ENCODE measurements around the gene RASGRP1.

RASGRP1 gene

GRCh38 chr15:38565287-38565670 is 665 bp upstream of the RASGRP1 start:
- DNase-seq (ENCODE audit: low spot score): no peak

DNA sequence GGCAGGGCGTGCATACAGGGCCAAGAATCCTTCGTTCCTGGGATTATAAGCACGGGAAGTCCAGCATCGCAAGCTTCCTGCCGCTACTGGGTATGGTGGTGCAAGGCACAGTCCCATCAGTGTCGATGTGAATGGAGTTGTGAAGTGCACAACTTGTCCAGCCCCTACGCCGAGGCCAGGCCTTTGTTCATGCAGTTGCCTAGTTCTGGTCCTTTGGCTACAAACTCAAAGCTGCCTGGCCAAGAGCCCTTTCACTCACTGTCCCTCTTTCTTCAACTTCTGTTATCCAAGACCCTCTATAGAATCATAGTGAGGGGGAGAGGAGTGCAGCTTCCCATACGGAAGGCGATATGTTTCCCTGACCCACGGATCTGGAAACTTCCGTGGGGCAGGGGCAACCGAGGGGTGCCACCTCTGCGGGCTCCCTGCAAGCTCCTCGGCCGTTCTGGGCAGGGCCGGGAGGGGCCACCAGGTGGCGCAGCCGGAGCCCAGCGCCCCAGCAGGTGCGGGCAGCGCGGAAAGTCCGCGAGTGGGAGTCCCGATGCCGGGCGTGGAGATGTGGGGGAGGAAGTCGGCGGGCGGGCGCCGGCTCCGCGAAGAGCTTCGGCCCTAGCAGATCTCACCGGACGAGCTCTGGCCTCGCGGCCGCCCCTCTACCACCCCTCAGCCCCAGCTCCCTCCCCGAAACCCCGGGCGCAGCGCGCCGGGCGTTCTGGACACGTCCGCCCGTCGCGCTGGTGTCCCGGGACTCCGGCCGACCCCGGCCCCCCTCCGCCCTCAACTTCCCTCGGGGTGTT is 693 bp downstream of the RASGRP1 start:
- DNase-seq (ENCODE audit: low spot score): peak; percentile 69

- no peak for DNase-seq (ENCODE audit: low spot score)
These were observed 2.3 kb downstream of the RASGRP1 start for GRCh38 chr15:38562278-38562677.

DNA sequence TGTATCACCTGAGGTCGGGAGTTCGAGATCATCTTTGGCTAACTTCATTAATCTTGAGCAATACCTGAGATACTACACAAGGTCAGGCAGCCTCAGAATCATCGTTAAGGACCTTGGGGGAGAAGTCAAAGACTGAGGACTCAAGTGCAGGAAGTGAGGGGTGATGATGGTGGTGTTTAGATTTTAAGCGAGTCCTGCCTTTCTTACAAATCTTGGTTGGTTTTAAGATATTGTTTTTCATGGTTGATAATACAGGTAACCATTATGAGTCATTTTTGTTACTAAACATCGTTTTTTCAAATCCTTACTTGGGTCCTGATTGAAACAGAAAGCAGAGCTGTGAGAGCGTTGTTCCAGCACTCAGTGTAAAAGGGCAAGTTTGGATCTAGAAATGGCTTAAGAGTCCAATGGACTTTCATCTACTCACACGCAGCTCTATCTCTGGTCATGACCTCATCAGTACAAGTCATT is 4.1 kb downstream of the RASGRP1 start:
- DNase-seq (ENCODE audit: low spot score): no peak

DNA sequence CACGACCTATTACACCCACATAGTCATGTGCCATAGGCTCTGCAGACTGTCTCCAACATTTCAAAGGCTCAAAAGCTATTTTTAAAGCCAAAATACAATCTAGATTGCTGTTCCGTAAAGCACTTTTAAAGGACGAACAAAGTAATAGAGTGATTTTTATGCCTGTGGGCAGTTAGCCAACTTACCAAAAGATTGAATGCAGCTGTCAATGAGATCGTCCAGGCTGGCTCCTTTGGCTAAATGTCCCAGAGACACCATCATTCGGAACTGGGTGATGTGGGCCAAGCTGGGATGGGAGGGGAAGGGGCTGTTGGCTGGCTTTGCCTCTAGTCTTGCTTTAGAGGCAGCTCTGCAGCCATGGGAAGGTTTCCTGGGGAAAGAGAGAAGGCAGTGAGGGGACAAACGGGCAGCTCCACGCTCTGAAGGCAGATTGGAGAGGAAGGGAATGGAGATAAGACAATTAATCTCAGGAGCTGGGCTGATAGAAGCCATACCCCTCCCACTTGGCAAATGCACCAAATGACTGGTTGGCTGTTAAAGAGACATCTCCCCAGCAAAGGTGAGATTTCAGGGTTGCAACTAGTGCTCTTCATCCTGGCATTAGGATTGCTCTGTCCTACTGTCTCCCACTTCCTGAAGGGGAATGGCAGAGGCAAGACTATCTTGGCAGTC is 4.8 kb downstream of the RASGRP1 start:
- peak; percentile 91 for DNase-seq (ENCODE audit: low spot score)

- no peak for DNase-seq (ENCODE audit: low spot score)
These were observed 5.5 kb downstream of the RASGRP1 start for GRCh38 chr15:38559131-38559530.

DNA sequence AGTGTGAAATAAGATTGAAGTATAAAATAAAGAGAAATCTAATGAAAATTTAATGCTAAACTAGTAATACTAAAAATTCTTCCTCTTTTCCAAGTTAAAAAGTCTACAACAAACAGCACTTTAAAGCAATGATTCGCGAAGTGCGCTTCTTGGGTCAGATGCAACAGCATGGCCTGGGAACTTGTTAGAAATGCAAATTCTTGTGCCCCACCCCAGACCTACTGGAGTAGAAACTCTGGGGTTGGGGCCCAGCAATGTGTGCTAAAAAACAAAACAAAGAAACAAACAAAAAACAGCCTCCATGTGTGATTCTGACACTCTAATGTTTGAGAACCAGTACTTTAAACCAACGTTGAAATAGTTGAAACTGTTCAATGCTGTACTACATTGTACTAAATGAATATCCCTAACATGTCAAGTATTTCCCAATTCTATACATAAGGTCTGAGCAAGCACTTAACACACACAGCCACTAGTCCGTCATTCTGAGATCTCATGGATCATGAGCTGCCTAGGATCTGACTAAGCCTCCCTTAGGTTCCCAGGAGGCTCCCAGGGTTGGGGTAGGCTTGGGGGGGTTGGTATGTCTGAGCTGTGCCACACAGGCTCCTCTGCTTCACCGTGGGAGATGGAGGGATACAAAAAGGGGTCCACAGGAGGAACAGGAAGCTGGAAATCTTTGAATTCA is 6.1 kb downstream of the RASGRP1 start:
- peak; percentile 30 for DNase-seq (ENCODE audit: low spot score)

DNA sequence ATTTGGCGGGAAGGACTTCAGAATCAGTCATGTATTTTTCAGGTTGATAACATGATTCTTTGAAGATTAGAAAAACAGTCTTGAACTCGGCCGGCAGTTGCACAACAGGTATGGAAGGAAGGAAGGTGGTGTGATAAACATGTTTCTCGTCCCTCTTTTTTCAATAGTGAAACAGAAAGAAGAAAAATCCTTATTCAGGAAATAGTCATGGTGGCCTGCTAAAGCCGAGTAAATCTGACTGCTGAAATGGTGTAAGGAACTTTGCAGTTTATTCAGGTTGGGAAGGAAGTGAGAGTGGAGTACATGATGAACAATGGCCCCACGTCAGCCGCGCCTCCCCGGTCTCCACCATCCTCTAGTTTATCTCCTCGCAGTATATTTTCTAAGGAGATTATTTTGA is 6.7 kb downstream of the RASGRP1 start:
- peak; percentile 42 for DNase-seq (ENCODE audit: low spot score)

DNA sequence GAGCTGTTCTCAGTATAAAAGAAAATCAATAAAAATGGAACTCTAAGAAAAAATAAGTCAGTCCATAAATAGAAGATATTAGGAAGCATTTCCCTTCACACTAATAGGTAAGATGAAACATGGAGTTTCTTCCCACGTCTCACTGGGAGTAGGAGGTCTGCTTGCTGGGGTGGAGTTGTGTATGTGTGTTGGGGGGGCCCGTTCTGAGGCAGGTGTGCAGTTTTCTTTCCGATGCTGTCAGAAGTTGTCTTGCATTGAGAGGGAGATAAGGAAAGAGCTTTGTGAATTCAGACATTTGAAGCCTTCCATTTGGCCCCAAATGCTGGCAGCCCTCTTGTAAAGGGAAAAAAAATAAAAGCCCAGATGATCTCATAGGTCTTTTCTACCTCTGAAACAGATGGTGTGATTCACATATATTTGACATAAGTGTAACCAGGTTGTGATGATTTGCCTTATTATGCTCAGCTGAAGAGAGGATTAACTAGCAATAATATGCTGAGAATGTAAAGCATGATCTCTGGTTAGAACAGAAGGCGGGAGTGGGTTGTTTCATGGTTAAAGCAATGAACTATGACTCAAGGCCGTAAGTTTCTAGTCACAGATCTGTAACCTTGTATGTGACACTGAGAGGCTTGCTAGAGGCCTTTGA is 8.8 kb downstream of the RASGRP1 start:
- DNase-seq (ENCODE audit: low spot score): peak; percentile 52

GRCh38 chr15:38554354-38554753 is 10.3 kb downstream of the RASGRP1 start:
- DNase-seq (ENCODE audit: low spot score): no peak

GRCh38 chr15:38553071-38553470 is 11.5 kb downstream of the RASGRP1 start:
- DNase-seq (ENCODE audit: low spot score): no peak

DNA sequence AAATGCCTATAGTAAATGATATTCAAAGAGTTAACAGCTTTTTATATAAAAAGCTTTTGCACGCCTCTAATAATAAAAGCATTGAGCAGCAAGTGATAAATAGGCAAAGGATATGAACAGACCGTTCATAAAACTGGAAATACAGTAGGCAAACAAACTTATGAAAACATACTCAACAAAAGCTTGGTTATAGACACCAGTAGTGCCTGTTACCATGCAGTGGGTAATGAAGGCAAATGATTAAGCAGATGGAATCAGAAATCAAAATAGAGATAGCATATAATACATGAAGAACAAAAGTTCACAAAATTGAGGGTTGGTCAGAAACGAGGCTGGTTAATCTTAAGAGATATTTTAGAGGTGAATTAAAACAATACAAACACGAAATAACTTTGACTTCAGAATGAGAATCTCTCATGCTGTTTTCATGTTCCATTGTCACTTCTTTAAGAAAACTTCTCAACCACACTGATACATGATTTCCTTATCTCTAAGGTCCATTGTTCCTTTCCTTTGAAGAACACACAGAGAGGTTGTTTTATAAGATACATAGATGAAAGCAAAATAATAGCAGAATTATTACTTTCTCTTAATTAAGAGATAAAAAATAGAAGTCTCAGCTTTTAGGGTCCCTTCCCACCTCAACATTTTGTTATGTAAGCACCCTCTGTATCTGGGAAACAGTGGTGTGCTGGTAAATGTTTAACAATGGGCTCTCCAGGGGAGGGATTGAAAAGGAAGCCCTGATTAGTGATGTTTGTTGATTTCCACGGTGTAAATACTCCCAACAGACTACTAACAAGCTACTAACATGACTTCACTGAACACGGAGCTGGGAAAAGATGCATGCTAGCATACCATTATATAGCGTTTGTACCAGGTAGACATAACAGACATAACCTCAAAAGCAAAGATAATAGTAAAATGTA is 12.6 kb downstream of the RASGRP1 start:
- DNase-seq (ENCODE audit: low spot score): no peak

GRCh38 chr15:38549222-38549621 is 15.4 kb downstream of the RASGRP1 start:
- no peak for DNase-seq (ENCODE audit: low spot score)

DNA sequence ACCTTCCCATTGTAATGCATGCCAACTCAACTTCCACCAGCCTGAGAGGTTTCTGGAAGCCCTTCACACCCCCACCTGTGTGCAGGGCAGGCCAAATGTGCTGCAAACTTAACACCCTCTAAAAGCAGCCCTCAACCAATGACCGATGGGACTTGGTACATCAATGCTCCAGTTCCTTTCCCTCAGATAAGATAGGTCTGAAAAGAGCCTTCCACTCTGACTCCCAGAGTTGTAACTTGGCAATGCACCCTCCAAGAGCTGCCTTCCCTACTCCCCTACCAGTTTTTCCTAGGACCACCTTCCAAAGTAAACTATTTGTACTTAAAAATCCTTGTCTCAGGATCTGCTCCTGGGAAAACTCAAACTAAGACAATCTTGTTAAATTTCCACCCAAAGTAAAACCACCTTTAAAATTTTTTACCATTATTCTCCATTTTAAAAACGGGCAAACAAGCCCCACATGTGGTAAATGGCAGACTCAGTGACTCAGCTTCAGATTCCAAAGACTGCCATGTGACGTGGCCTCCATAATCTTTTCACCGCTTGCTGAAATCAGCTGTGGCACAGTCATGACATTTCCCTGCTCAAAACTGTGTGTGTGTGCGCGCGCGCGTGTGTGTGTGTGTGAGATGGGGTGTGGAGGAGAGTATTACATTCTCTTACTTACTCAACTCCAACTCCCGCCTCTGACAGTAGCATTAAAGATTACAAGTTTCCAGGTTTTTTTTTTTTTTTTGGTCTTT is 17.2 kb downstream of the RASGRP1 start:
- DNase-seq (ENCODE audit: low spot score): no peak

DNA sequence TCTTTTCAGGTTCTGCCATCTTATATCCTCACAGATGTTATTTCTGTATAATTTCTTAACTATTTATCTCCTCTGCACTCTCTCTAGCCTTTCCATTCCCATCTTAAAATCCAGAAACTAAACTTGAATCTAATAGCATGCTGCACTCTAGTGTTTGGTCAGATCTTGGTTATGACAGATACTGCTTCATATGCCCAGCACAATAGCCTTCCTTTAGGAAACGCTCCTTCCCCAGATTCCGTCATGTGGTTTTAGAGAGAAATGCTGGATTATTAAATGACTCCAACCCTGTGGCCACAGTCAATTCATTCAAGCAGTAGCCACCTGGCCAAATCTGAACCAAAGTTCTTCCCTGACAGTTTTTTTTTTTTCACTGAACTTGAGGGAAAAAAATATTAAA is 19.4 kb downstream of the RASGRP1 start:
- DNase-seq (ENCODE audit: low spot score): peak; percentile 56

GRCh38 chr15:38541026-38541425 is 23.6 kb downstream of the RASGRP1 start:
- DNase-seq (ENCODE audit: low spot score): no peak

DNA sequence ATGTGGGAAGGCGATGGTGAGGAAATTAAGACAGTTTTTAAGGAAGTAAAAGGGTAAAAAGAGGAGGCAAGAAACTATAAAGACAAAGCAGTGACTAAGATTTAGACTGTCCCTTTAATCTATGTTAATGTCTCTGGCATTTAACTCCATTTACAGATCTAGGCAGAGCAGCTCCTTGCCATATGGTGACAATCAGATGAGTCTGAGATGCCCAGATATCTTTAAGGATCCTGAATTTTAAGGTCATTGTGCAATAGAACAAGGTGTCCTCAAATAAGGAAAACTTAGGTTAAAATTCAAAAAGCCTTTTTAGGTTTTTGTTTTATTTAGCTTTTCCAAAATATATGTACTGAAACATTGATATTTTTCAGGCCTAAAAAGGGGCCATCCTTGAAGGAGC is 24.1 kb downstream of the RASGRP1 start:
- peak; percentile 54 for DNase-seq (ENCODE audit: low spot score)

GRCh38 chr15:38539008-38539343 is 25.6 kb downstream of the RASGRP1 start:
- no peak for DNase-seq (ENCODE audit: low spot score)

- DNase-seq (ENCODE audit: low spot score): no peak
These were observed 26.1 kb downstream of the RASGRP1 start for GRCh38 chr15:38538328-38539007.

DNA sequence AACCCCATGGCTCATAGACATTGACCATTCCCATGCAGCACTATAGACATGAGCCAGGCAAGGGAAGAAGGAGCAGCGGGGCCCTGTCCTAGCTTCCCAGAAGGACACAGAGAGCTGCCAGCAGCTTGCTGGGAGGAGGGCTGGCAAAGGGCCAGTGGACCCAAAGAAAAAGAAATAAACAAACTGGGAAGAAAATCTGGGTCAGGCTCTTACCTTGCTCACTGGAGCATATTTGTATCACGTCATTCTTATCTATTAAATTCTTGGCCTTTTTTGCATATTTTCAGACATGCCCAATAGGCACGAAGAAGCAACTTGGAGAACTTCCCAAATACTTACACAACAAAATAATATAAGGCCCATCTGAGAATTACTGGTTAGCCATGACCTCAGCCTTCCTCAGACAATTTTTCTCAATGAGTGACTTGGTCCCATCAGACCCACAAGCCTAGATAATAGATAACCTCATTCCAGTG is 28.4 kb downstream of the RASGRP1 start:
- peak; percentile 97 for DNase-seq (ENCODE audit: low spot score)

Data from cerebellar cortex (tissue), 1 donor.